Transverse colon (tissue), 4 donors: Measurements from ENCODE around the gene HSD17B3. TPM values are rescaled to one million over a fixed set of nuclear protein-coding genes. Genes with fewer than 3 reads are reported as not detected.

Source experiments
- DNase-seq: peaks from one replicate; pipeline ENCODE4 v3.0.0-alpha.2; 2019
- H3K27ac ChIP-seq, 4 donors: fragments of 200-600 bp; sonication (generic); 2 replicates each; pipeline ENCODE4 v1.5.1; 2016 to 2018; ENCODE audit warnings: inconsistent platforms in 4 of 4
- H3K27me3 ChIP-seq: fragments of 200-600 bp; sonication (generic); 2 replicates; pipeline ENCODE4 v1.5.1; 2017; ENCODE audit warnings: inconsistent platforms
- H3K36me3 ChIP-seq, 4 donors: fragments of 200-600 bp; sonication (generic); 2 replicates each; pipeline ENCODE4 v1.5.1; 2017 to 2019; ENCODE audit warnings: inconsistent platforms in 4 of 4
- H3K4me1 ChIP-seq, 4 donors: fragments of 200-600 bp; sonication (generic); 2 replicates each; pipeline ENCODE4 v1.5.1; 2017 to 2020; ENCODE audit warnings: inconsistent platforms in 4 of 4
- H3K4me3 ChIP-seq, 4 donors: fragments of 200-600 bp; sonication (generic); 1 replicate in 1 of 4; 2 replicates in 3 of 4; pipeline versions ENCODE4 v1.5.1 to v1.6.1; 2017 to 2019; ENCODE audit warnings: inconsistent platforms in 4 of 4
- H3K9me3 ChIP-seq, 2 donors: fragments of 200-600 bp; sonication (generic); 2 replicates each; pipeline ENCODE4 v1.5.1; 2017 to 2019; ENCODE audit warnings: inconsistent platforms in 2 of 2
- EP300 ChIP-seq: sonication (generic); formaldehyde crosslinking; IDR thresholded peaks from one replicate; pipeline ENCODE4 v1.6.1; 2017; ENCODE audit warnings: antibody characterized with exemption, low read depth
- POLR2A ChIP-seq: fragments of 450-650 bp; IDR thresholded peaks from one replicate; pipeline ENCODE4 v1.6.1; 2016; ENCODE audit warnings: antibody characterized with exemption, mild to moderate bottlenecking, moderate library complexity
- POLR2AphosphoS5 ChIP-seq, 3 donors: sonication (generic); formaldehyde crosslinking; IDR thresholded peaks; one replicate each; pipeline ENCODE4 v1.6.1; 2016; ENCODE audit warnings: antibody characterized with exemption in 3 of 3
- WGBS, 2 donors: methylation state at CpG; one replicate each; pipeline ENCODE4 v1.1.5; 2018; ENCODE audit warnings: low coverage in 1 of 2; 5-methylcytosine and 5-hydroxymethylcytosine counted together
- in situ Hi-C, 4 donors: fragments of 200-750 bp; cut with MboI; loops; one replicate each; pipeline versions ENCODE4 v1.15.0 to v1.15.1; 2017; ENCODE audit warnings: low sequenced_read_pairs in 3 of 4, low pct_ligation_motif_present in 1 of 4, low pct_unique_long_range_greater_than_20kb in 1 of 4
- intact Hi-C: fragments of 100-400 bp; cut with DNase I; formaldehyde crosslinking; loops from one replicate; pipeline ENCODE4 v1.15.1; 2023; ENCODE audit warnings: low total_unique reads
- total RNA-seq, 4 donors: library from RNA; depleted of rRNA; stranded (reverse); fragments of >200 nt; gene quantifications; one replicate each; pipeline ENCODE4 v1.1.0, GENCODE V29; 2016
- TF ChIP-seq, protein P1 (sequence below), 5 experiments: fragments of 200-600 bp in 3 of 5; fragments of 450-650 bp in 2 of 5; sonication (generic) in 3 of 5; IDR thresholded peaks; 1 replicate in 2 of 5; 2 replicates in 3 of 5; pipeline ENCODE4 v1.5.1; 2016 to 2017; ENCODE audit warnings: antibody characterized with exemption in 5 of 5, inconsistent platforms in 3 of 5, mild to moderate bottlenecking in 2 of 5, moderate library complexity in 1 of 5

The HSD17B3 gene
- total RNA-seq, 4 donors from 2014 or later, result 6.0 TPM; not detected in 3

GRCh38 chr9:96258967-96259366 lies 43.0 kb downstream of the HSD17B3 start:
- Histone ChIP-seq H3K4me3 (no peak overlapping the region), H3K36me3 (no peaks in the 10 kb centered on the region), H3K27ac (no peak overlapping the region), H3K27me3 (no peaks in the 10 kb centered on the region), H3K9me3 (no peaks in the 10 kb centered on the region), H3K4me1 (no peaks in the 10 kb centered on the region)
- in situ Hi-C loops, result no loop called here
- DNase-seq, result no peak
- 86% methylated on average over 4 of the region's 4 CpGs; no CpG with 5 or more reads in 1 of the 2 donors for WGBS, 2 donors
- intact Hi-C loops, result no loop called here
- TF ChIP-seq EP300, result no peak
- no peak for TF ChIP-seq POLR2A
- no peak for TF ChIP-seq POLR2AphosphoS5 (IDR thresholded peaks at IDR 0.05)

DNA sequence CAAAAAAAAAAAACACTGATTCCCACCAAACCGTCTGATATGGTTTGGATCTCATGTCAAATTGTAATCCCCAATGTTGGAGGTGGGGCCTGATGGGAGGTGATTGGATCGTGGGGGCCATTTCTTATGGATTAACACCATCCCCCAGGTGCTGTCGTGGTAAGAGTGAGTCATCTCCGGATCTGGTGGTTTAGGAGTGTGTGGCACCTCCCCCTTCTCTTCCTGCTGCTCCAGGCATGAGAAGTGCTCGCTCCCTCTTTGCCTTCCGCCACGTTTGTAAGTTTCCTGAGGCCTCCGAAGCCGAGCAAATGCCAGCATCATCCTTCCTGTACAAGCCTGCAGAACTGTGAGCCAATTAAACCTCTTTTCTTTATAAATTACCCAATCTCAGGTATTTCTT lies 45.2 kb downstream of the HSD17B3 start:
- no peak overlapping the region for H3K27ac ChIP-seq
- H3K36me3 ChIP-seq, result no peaks in the 10 kb centered on the region
- intact Hi-C loops, result no loop called here
- H3K27me3 ChIP-seq, result no peaks in the 10 kb centered on the region
- 68 to 85% methylated on average over 4 to 9 of the region's 9 CpGs for WGBS, 2 donors
- in situ Hi-C loops, result no loop called here
- no peak for DNase-seq
- H3K4me1 ChIP-seq, result no peaks in the 10 kb centered on the region
- H3K4me3 ChIP-seq, result no peak overlapping the region
- TF ChIP-seq, protein P1, sequence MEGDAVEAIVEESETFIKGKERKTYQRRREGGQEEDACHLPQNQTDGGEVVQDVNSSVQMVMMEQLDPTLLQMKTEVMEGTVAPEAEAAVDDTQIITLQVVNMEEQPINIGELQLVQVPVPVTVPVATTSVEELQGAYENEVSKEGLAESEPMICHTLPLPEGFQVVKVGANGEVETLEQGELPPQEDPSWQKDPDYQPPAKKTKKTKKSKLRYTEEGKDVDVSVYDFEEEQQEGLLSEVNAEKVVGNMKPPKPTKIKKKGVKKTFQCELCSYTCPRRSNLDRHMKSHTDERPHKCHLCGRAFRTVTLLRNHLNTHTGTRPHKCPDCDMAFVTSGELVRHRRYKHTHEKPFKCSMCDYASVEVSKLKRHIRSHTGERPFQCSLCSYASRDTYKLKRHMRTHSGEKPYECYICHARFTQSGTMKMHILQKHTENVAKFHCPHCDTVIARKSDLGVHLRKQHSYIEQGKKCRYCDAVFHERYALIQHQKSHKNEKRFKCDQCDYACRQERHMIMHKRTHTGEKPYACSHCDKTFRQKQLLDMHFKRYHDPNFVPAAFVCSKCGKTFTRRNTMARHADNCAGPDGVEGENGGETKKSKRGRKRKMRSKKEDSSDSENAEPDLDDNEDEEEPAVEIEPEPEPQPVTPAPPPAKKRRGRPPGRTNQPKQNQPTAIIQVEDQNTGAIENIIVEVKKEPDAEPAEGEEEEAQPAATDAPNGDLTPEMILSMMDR (IDR thresholded peaks at IDR 0.05), result no peak
- TF ChIP-seq POLR2A (no peak), EP300 (no peak), POLR2AphosphoS5 (IDR thresholded peaks at IDR 0.05) (no peak)
- H3K9me3 ChIP-seq, result no peaks in the 10 kb centered on the region

- in situ Hi-C loops, result no loop called here
- H3K9me3 ChIP-seq, result no peaks in the 10 kb centered on the region
- WGBS, 2 donors, result 86 to 96% methylated on average over 4 to 18 of the region's 18 CpGs
- intact Hi-C loops, result no loop called here
- no peak overlapping the region for H3K27ac ChIP-seq
- H3K27me3 ChIP-seq, result no peaks in the 10 kb centered on the region
- no peak for TF ChIP-seq POLR2AphosphoS5 (IDR thresholded peaks at IDR 0.05)
- no peak for TF ChIP-seq EP300
- TF ChIP-seq POLR2A, result no peak
- TF ChIP-seq, protein P1 (IDR thresholded peaks at IDR 0.05), result no peak
- DNase-seq, result no peak
- no peaks in the 10 kb centered on the region for H3K36me3 ChIP-seq
- H3K4me1 ChIP-seq, result no peaks in the 10 kb centered on the region
- no peak overlapping the region for H3K4me3 ChIP-seq
Observed at GRCh38 chr9:96255698-96256097, 46.3 kb downstream of the HSD17B3 start.

GRCh38 chr9:96253059-96253696 lies 48.8 kb downstream of the HSD17B3 start:
- TF ChIP-seq POLR2A (no peak), EP300 (no peak), POLR2AphosphoS5 (IDR thresholded peaks at IDR 0.05) (no peak)
- TF ChIP-seq, protein P1 (IDR thresholded peaks at IDR 0.05), result no peak
- Histone ChIP-seq H3K4me3 (no peak overlapping the region), H3K36me3 (no peaks in the 10 kb centered on the region), H3K27me3 (no peaks in the 10 kb centered on the region), H3K27ac (no peak overlapping the region), H3K9me3 (no peaks in the 10 kb centered on the region), H3K4me1 (no peaks in the 10 kb centered on the region)
- WGBS, 2 donors, result 59 to 73% methylated on average over 6 to 11 of the region's 11 CpGs
- intact Hi-C loops (no loop called here), in situ Hi-C loops (no loop called here)
- peak; percentile 23 for DNase-seq

GRCh38 chr9:96251451-96251850 lies 50.5 kb downstream of the HSD17B3 start:
- Histone ChIP-seq H3K4me1 (no peaks in the 10 kb centered on the region), H3K9me3 (no peaks in the 10 kb centered on the region), H3K36me3 (no peaks in the 10 kb centered on the region), H3K4me3 (no peak overlapping the region), H3K27ac (no peak overlapping the region), H3K27me3 (no peaks in the 10 kb centered on the region)
- intact Hi-C loops, result no loop called here
- WGBS, 2 donors, result 90 to 92% methylated on average over 4 of the region's 4 CpGs
- no peak for DNase-seq
- in situ Hi-C loops, result no loop called here
- TF ChIP-seq POLR2A (no peak), POLR2AphosphoS5 (IDR thresholded peaks at IDR 0.05) (no peak), EP300 (no peak)
- TF ChIP-seq, protein P1 (IDR thresholded peaks at IDR 0.05), result no peak
